Bone marrow (tissue), 2 donors: ENCODE data around the gene RBM22.

Experiments
- DNase-seq, 2 donors: peaks; one replicate each; lab custom pipeline; 2025; lab: John Stamatoyannopoulos, UW

The RBM22 gene

DNA sequence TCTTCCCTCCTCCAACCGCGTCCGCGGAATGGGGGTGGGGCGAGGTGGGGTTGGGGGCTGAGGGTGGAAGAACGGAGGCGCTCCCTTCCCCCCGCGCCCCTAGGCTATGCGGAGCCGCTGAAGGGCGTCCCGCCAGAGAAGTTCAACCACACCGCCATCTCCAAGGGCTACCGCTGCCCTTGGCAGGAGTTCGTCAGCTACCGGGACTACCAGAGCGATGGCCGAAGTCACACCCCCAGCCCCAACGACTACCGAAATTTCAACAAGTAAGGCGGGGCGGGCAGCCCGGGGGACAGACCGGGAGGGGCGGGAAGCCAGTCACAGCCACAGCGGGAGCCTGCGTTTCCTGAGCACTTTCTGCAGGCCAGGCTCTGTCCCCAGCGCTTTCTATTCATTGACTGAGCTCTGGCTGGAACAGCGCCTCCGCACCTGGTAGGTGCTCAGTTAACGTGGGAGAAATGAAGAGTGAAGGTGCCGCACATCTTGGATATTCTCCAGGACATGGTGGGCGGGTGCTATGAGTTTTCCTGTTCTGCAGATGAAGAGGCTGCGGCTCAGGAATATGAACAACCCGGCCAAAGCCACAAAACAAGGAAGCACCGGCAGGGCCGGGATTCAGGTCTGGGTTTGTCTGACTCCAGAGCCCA is 28.5 kb downstream of the RBM22 start:
- peak; percentile 26 to 36 for DNase-seq

DNA sequence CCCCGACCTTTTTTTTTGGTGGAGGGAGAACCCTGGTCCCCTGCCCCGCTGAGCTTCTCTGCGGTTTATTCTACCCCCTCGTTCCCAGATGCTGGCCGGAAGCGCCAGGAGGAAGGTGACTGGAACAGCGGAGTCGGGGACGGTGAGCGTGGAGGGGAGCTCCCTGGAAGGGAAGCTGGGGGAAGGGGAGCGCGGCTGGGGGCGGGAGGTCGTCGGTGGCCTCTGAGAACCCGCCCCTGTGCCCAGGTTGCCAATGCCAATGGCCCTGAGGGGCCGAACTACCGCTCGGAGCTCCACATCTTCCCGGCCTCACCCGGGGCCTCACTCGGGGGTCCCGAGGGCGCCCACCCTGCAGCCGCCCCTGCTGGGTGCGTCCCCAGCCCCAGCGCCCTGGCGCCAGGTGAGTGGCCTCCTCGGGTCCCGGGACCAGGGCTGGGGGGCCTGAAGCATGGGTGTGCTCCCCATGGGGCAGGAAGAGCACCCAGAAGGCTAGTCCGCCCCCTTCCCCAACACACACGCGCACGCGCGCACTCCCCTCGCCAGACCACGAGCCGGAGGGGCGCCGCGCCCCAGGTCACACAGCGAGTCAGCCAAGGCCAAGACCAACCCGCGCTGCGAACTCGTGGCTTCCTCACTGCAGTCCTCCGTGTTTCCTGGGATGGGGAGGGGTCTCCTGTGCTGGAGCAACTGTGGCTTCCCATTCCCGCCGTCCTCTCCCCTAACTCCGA is 29.2 kb downstream of the RBM22 start:
- peak in 1 of 2 donors; percentile 36 for DNase-seq

DNA sequence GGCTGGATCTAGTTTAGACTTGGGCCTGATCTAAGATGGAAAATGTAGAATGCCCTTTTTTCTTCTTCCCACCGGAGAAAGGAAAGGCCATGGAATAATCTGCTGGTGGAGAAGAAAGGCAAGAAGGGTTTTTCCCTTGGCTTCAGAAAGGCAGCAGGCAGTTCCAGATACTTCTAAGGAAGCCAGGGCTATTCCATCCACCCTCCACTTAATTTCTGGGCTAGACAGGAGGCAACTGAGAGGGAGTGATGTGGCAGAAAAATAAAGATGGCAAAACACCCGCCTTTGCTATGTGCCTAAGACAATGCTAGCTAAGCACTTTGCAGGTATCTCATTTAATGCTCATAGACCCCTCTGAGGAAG is 29.9 kb downstream of the RBM22 start:
- no peak for DNase-seq

DNA sequence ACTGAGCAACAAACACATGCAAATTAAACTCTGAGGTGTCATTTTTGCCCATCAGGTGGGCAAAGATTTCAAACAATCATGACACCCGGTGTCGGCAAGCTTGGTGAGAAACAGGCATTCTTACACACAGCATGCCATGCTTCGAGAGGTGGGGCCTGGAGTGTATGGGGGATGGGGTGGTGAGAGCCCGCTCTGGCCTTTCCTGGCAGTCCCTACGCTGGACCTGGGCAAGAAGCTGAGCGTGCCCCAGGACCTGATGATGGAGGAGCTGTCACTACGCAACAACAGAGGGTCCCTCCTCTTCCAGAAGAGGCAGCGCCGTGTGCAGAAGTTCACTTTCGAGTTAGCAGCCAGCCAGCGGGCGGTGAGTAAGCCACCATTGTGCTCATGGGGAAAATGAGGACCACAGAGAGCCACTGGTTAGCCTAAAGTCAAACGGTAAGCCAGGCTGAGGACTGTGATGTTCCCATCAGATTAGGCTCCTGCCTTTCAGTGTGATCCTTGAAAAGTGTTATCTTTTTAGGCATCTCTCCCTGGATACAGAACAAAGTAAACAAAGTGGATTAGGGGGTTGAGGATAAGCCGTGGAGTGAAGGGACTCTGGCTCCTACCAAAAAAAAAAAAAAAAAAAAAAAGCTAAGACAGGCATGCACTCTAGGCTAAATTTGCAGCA is 30.5 kb downstream of the RBM22 start:
- DNase-seq: no peak

DNA sequence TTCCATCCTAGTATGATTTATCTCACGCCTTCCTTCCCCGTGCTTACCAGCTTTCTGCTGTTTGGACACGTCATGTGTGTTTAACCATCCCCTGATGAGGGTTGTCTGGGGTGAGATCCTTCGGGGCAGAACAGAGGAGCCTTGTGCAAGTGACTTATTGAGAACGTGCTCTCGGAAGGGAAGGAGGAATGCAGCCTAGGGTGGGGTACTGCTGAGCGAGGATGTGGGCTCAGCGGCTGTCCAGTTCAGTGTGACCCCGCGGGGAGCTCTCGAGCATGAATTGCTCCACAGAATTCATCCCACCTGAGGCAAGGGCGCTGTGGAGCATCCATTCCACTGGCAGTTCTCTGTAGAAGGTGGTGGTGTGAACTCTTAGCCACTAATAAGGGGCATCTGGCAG is 35.8 kb downstream of the RBM22 start:
- no peak for DNase-seq

DNA sequence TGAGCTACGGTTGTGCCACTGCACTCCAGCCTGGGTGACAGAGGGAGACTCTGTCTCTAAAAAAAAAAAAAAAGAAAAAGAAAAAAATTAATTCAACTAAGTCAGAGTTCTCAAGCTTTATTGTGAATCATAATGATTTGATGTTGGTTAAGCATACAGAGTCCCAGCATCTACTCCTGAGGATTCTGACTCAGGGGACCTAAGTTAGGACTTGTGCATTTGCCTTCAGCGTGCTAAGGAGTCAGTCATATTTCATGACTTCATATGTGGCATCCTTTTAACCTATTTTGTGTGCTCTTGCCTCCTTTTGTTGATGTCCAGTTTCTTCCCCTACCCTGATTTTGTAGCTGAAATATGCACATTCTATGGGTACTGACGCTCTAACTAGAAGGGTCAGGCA is 36.9 kb downstream of the RBM22 start:
- DNase-seq: no peak

DNA sequence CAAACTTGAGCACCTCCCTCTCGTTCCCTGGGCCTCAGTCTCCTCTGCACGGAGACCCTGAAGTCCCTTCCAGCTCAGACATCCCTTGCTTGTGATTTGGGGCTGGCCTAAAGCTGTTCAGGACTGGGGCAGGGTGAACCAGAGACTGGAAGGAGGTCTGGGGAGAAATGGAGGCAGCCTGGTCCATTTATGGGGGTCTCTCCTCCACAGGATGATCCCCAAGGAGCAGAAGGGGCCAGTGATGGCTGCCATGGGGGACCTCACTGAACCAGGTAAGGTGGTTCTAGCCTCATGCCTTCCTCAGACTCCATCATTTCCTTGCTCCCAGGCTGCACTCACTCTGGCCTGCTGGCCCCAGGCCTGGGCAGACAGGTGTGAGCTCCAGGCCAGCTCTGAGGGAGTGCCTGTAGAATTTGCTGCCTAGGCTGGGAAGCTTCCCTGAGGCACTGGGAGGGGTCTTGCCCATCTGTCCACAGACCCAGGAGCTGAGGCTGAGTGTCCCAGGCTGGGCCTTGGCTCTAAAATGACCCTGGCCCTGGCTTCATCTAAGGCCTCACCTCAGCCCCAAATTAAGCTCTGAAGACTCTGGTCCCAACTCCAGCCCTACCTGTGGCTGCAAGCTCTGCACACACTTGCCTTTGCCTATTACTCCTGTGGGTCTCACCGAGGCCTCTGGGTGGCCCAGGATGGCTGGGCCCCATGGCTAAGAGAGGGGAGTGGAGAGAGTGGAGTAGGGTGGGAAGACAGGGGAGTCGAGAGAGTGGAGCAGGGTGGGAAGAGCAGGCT is 37.9 kb downstream of the RBM22 start:
- DNase-seq: no peak

DNA sequence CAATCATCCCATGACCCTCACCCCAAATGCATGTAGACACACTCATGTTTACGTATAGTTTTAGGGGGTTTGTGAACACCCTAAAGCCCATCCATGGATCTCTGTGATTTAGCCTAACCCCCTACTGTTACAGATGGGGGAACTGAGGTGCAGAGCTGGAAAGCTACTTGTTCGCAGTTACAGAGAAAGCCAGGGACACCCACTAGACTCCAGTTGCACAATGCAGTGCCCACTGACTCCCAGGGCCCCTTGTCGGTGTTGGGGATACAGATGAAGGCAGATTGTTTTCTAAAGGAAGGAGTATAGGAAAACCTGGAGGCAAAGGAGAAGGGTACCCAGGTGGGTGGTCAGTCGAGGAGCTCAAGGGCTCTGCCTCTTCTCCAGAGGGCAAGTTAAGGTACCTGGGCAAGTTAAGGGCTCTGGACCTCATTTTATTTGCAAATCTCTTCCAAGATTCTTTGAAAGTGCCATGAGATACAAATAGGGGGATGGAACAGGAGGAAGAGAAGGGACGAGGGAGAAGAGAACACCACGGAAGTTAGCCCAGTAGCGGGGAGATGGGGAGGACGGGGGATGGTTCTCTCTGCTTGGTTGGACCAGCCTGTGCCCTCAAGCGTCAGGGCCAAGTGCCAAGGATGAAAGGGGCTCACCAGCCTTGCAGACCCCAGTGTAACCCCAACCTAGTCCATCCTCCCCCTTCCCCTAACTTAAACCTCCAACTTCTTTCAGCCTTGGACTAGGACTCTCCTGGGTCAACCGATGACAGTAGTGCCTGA is 38.9 kb downstream of the RBM22 start:
- DNase-seq: no peak

DNA sequence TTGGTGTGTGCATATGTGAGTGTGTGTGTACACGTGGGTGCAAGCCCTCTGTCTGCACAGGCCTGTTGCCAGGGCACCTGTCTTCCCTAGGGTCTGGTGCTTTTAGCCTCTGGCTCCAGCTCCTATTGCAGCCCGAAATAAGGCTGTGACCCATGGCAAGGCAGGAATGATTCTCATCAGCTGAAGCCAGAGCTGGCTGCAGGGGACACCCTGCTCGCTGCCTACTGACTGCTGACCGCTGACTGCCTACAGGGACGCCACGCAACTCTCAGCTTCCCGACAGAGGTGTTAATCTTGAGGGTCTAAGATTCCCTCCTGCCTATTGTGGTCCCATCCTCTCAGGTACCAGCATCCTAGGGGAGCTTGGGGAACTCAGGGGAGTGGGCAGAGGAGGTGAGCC is 39.8 kb downstream of the RBM22 start, which contains the start of gene MYOZ3:
Gene MYOZ3 (plus strand): TSS at position 166 of the 400 bp plus-strand sequence. CDS start 1,691 bp downstream, outside the sequence.
- DNase-seq: no peak

DNA sequence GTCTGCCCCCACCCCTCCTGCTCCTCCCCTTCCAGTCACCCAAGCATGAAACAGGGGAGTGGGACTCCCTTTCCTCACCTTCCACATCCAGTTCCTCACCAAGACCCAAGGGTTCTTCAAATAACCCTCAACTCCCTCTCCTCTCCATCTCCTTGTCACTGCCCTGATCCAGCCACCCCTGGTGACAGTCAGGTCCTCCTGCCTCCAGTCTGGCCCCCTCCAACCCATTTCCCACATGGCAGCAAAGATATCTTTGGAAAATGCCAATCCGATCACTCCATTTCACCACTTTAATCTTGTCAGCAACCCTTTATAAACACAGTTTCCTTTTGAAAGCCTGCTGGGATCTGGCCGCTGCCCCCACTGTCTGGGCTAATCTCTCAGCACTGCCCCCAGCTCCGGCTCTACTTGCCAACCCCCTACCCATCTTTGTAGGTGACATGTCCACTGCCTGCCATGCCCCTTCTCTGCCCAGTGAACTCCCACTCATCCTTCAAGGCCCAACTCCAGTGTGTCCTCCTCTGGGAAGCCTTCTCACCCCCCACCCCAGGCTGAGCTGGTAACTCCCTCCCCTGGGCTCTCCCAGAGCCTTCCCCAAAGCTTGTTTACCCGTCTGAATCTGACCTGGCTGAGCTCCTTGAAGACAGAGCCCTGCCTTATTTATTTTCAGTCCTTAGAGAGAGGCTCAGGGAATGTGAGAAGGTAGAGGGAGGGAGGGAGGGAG is 40.6 kb downstream of the RBM22 start:
- DNase-seq: no peak

DNA sequence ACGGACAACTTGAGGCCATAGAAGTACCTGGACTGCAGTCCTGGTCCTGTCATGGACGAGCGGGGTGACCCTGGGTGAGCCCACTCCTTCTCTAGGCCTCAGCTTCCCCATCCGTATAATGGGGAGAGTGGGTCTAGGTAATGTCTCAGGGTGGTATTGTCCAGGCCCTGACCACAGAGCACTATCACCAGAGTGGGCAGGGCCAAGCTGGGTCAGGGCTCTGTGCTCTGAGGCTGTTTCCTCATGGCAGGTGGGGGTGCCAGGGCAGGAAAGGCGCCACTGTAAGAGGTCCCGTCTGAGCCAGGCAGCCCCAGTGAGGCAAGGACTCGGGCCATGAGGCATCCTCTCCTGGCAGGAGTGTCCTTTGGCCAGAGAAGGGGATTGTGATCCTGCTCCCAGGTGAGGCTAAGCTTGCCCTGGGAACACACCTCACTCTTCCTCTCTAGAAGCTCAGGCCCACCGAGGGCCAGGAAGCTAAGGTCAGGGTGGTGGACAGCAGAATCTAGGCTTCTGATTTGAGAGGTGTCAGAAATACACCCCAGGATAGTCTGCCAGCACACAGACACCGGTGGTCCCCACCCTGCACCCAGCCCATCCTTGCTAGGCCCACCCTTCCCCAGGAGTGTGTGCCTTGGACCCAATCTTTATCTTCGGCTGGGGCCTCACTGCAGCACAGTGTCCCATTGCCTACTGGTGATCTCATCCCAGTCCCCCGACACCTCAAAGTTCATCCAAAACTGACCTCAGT is 41.3 kb downstream of the RBM22 start:
- DNase-seq: no peak

DNA sequence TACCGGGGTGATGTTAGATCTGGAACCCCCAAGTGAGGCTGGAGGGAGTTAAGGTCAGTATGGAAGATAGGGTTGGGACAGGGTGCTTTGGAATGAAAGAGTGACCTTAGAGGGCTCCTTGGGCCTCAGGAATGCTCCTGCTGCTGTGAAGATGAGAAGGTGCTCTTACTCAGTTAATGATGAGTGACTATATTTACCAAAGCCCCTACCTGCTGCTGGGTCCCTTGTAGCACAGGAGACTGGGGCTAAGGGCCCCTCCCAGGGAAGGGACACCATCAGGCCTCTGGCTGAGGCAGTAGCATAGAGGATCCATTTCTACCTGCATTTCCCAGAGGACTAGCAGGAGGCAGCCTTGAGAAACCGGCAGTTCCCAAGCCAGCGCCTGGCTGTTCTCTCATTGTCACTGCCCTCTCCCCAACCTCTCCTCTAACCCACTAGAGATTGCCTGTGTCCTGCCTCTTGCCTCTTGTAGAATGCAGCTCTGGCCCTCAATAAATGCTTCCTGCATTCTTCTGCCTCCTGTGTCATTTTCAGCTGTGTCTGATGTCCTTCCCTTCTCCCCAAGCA is 42.1 kb downstream of the RBM22 start:
- no peak for DNase-seq

DNA sequence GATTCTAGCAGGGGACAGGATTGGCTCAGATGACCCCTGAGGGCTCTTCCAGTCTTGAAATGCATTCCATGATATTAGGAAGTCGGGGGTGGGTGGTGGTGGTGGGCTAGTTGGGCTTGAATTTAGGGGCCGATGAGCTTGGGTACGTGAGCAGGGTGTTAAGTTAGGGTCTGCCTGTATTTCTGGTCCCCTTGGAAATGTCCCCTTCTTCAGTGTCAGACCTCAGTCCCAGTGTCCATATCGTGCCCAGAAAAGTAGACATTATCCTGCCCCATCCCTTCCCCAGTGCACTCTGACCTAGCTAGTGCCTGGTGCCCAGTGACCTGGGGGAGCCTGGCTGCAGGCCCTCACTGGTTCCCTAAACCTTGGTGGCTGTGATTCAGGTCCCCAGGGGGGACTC is 42.7 kb downstream of the RBM22 start:
- no peak for DNase-seq

DNA sequence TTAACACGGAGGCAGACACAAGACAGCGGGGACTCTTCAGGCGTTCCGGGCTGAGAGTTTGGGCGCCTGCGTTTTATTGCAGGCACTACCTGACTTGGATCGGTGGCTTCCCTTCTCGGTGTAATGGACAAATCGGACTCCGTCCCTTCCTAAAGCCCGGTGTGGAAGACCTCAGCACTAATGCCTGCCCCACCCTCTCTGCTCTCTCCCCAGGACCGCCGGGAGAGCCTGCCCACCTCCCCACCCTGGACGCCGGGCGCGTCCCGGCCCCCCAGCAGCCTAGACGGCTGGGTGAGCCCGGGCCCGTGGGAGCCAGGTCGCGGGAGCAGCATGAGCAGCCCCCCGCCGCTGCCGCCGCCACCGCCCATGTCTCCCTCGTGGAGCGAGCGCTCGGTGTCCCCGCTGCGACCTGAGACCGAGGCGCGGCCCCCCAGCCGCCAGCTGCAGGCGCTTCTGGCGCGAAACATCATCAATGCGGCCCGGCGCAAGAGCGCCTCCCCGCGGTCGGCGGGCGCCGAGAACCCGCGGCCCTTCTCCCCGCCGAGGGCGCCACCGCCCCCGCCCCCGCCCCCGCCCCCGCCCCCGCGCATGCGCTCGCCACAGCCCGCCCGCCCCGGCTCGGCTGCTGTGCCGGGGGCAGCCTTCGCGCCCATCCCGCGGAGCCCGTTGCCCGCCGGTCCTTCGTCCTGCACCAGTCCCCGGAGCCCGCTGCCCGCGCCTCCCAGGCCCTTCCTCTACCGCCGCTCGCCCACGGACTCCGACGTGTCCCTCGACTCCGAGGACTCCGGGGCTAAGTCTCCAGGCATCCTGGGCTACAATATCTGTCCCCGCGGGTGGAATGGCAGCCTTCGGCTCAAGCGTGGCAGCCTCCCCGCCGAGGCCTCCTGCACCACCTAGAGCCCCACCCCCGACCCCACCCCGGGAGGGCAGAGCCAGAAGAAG is 44.4 kb downstream of the RBM22 start:
- DNase-seq: peak; percentile 33 to 51

DNA sequence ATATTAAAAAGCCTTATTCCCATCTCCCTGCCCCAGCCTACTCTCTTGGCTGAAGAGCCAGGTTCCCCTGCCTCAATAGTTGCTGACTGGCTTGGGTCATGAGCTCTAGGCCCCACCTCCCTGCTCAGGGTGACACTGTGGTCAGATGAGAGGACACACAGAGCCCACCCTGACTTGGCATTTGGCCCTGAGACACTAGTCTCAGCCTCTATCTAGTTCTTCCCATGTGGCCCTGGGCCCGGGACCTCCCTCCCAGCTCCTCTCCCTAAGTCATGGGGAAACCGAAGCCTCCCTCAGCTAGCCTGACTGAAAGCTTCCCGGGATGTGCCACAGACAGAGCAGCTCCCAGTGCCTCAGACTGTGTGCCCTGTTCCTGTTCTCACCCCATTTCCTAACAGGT is 45.6 kb downstream of the RBM22 start:
- no peak for DNase-seq

DNA sequence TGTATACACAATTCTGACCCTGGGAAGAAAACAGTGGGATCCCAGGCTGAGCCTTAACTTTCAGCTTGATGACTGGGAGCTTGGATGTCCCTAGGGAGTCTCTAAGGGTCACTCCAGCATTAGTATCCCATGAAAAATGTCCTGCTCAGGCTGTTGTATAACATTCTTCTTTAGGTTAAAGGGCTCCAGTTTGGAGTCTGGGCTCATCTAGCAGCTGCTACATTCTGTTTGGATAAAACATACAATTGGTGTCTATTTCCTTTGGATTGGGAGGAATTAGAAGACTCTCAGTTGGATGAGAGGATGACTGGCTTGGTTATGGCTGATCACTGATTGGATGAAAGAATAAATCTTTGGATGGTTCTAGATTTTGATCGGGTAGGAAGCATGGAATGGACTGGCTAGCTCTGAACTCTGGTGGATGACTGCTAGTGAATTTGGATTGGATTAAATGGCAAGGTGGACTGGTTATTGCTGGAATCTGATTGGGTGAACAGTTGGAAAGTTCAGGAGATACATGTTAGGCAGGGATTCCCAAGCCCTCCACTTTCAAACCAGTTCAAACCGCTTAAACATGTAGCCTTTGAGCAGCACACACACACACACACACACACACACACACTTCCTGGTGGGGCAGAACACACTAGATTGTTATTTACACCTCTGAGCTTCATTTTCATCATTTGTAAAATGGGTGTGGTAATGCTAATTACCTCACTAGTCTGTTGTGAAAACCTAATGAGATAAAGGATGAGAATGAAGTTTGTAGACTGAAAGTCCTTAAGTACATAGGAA is 46.9 kb downstream of the RBM22 start:
- no peak for DNase-seq

DNA sequence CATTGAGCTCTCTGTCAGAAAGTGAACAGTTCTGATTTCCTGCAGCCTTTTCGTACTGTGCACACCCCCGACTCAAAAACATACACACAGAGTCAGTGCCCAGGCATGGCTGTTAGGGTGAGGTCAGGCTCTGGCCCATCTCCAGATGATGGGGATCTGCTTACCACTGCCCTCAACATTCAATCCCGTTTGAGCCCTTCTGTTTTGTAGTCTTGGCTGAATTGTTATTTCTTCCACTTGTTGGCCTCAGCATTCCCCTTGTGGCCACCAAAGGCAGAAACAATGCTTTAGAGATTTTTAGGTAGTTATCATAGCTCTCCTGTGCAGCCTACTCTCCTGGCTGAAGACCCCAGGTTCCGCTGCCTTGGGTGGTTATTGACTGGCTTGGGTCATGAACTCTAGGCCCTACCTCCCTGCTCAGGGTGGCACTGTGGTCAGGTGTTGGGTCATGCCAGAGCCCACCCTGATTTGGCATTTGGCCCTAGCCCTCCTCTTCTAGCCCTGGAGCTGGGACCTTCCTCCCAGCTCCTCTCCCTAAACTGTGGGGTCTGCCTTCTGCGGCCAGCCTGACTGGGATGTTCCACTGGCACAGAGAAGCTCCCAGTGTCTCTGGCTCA is 47.6 kb downstream of the RBM22 start:
- DNase-seq: no peak
